Testis (tissue), 3 donors: ENCODE measurements around the gene NUP98. TPM values are rescaled to one million over a fixed set of nuclear protein-coding genes. Genes with fewer than 3 reads are reported as not detected.

Experiments
- DNase-seq: peaks from one replicate; pipeline ENCODE4 v3.0.0-alpha.2; 2019
- H3K27ac ChIP-seq, 2 donors: fragments of 200-600 bp; sonication (generic); one replicate each; pipeline ENCODE4 v1.5.1; 2019
- H3K27me3 ChIP-seq: fragments of 200-600 bp; sonication (generic); one replicate; pipeline ENCODE4 v1.5.1; 2019
- H3K36me3 ChIP-seq: fragments of 200-600 bp; sonication (generic); one replicate; pipeline ENCODE4 v1.5.1; 2017; ENCODE audit warnings: low read depth; ENCODE audit errors: missing control alignments
- H3K4me1 ChIP-seq: fragments of 200-600 bp; sonication (generic); one replicate; pipeline ENCODE4 v1.5.1; 2019
- H3K4me3 ChIP-seq, 2 donors: fragments of 200-600 bp; sonication (generic); one replicate each; pipeline ENCODE4 v1.5.1; 2017 to 2019
- H3K9me3 ChIP-seq: fragments of 200-600 bp; sonication (generic); one replicate; pipeline ENCODE4 v1.5.1; 2017
- POLR2A ChIP-seq: fragments of 450-650 bp; IDR thresholded peaks from one replicate; pipeline ENCODE4 v1.6.1; 2017; ENCODE audit warnings: antibody characterized with exemption, mild to moderate bottlenecking, moderate library complexity
- WGBS, 2 donors: methylation state at CpG; one replicate each; pipeline ENCODE4 v1.1.5; 2018; 5-methylcytosine and 5-hydroxymethylcytosine counted together
- intact Hi-C: fragments of 100-400 bp; cut with DNase I; formaldehyde crosslinking; loops from one replicate; pipeline ENCODE4 v1.15.1; 2023; ENCODE audit warnings: low total_unique reads
- polyA plus RNA-seq: library from polyadenylated mRNA; stranded (reverse); fragments of 350-450 nt; fragmentation: Illumina TruSeq; extraction: RNeasy Lipid Tissue Mini Kit (QIAGEN cat#74804); gene quantifications from one replicate; pipeline ENCODE4 v1.2.3, GENCODE V29; 2014; ENCODE audit warnings: low read depth, low replicate concordance; ENCODE audit not compliant: insufficient read depth
- total RNA-seq, 2 donors: library from RNA; depleted of rRNA; stranded (reverse); fragments of >200 nt; gene quantifications; one replicate each; pipeline ENCODE4 v1.2.3, GENCODE V29; 2016
- TF ChIP-seq, protein P1 (sequence below), 3 experiments: fragments of 450-650 bp in 2 of 3; fragments of 200-600 bp in 1 of 3; sonication (generic) in 1 of 3; IDR thresholded peaks; one replicate each; pipeline ENCODE4 v1.5.1; 2016 to 2019; ENCODE audit warnings: antibody characterized with exemption in 3 of 3, mild to moderate bottlenecking in 2 of 3, moderate library complexity in 1 of 3

NUP98 gene
- total and polyA plus RNA-seq, 3 donors from 2014 or later, result 211 to 354 (median 280) TPM

DNA sequence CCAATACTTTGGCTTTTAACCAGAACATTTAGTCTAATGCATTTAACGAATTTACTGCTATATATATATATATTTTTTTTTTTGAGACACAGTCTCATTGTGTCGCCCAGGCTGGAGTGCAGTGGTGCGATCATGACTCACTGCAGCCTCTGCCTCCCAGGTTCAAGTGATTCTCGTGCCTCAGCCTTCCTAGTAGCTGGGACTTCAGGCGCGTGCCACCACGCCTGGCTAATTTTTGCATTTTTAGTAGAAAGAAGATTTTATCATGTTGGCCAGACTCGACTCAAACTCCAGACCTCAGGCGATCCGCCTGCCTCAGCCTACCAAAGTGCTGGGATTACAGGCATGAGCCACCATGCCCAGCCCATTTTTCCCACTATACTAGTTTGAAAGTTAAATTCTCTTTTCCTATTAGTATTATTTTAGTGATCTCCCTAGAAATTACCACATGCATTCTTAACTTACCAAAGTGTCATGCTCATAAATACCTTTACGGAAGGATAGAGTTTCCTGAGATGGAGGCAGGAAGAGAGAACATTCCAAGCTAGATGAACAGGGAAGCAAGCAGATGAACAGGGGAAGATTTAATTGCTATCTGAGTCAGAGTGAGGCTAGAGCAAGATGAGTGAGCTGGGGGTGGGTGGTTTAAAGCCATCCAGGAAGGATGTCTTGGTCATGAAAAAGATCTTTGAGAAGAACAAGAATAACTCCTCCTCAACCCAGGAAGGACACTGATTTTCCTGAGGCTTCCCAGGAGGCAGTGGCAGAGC lies 6.6 kb upstream of the NUP98 start:
- intact Hi-C loops, result no loop called here
- H3K27ac ChIP-seq, result no peak overlapping the region
- H3K4me1 ChIP-seq, result peaks cover 1% of the 10 kb centered on the region
- no peak overlapping the region for H3K4me3 ChIP-seq
- TF ChIP-seq POLR2A, result no peak
- TF ChIP-seq, protein P1, sequence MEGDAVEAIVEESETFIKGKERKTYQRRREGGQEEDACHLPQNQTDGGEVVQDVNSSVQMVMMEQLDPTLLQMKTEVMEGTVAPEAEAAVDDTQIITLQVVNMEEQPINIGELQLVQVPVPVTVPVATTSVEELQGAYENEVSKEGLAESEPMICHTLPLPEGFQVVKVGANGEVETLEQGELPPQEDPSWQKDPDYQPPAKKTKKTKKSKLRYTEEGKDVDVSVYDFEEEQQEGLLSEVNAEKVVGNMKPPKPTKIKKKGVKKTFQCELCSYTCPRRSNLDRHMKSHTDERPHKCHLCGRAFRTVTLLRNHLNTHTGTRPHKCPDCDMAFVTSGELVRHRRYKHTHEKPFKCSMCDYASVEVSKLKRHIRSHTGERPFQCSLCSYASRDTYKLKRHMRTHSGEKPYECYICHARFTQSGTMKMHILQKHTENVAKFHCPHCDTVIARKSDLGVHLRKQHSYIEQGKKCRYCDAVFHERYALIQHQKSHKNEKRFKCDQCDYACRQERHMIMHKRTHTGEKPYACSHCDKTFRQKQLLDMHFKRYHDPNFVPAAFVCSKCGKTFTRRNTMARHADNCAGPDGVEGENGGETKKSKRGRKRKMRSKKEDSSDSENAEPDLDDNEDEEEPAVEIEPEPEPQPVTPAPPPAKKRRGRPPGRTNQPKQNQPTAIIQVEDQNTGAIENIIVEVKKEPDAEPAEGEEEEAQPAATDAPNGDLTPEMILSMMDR (IDR thresholded peaks at IDR 0.05), result no peak
- DNase-seq, result no peak
- no peaks in the 10 kb centered on the region for H3K9me3 ChIP-seq
- WGBS, 2 donors, result 79 to 81% methylated on average over 11 of the region's 11 CpGs
- no peaks in the 10 kb centered on the region for H3K27me3 ChIP-seq
- H3K36me3 ChIP-seq, result no peaks in the 10 kb centered on the region

DNA sequence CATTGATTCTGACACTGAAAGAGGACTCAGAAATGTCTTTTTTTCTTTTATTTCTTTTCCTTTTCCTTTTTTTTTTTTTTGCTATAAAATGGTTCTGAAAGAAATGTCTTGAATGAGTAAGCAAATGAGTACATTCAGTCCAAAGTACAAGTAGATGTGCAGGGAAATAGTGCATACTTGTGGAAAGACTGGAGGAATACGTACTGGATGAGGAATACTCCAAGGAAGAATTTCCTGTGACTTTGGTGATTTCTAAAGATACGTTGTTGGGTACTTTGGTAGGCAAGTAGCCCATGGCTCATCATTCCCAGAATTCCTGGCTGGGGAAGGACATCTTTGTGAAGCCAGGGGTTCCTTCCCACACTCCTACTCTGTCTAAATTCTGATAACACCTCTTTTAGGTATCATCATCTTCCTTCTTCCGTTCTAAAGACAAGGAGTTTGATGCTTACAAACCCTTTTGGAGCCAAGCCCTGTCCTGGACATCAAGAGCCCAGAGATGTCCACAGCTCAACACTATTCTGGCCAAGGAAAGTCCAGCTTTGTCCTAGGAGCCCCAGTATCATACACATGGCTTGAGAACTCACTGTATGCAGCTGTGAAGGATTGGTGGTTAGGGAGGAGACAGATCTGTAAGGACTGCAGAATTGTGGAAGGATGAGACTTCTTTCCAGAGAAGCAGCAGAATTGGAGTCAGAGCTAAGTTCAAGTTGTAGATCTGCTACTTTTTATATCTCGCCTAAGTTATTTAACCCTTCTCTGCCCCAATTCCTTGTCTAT lies 4.8 kb upstream of the NUP98 start:
- intact Hi-C loops, result no loop called here
- TF ChIP-seq POLR2A, result no peak
- TF ChIP-seq, protein P1 (IDR thresholded peaks at IDR 0.05), result no peak
- no peaks in the 10 kb centered on the region for H3K9me3 ChIP-seq
- DNase-seq, result no peak
- no peaks in the 10 kb centered on the region for H3K27me3 ChIP-seq
- no peak overlapping the region for H3K4me3 ChIP-seq
- H3K27ac ChIP-seq, result no peak overlapping the region
- no peaks in the 10 kb centered on the region for H3K36me3 ChIP-seq
- peaks cover 3% of the 10 kb centered on the region for H3K4me1 ChIP-seq
- WGBS, 2 donors, result 53 to 55% methylated on average over 4 of the region's 4 CpGs

DNA sequence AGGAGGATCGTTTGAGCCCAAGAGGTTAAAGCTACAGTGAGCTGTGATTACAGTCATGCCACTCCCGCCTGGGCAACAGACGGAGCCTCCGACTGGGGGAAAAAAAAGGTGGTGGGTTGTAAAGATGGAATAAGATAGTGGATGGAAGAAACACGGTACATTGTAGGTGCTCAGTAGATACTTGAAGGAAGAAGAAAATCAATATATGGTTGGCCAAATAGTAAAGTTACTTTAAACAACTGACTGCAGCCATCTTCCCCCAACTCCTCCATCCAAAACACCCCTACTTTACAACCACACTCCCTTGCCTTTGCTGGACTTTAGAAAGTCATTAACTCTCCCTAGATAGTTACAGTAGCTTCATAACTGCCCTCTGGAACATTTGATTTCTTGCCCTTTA lies 2.5 kb upstream of the NUP98 start:
- WGBS, 2 donors, result 67 to 84% methylated on average over 4 to 5 of the region's 5 CpGs
- Histone ChIP-seq H3K4me1 (peaks cover 13% of the 10 kb centered on the region), H3K36me3 (no peaks in the 10 kb centered on the region), H3K9me3 (no peaks in the 10 kb centered on the region), H3K4me3 (no peak overlapping the region), H3K27me3 (no peaks in the 10 kb centered on the region), H3K27ac (no peak overlapping the region)
- TF ChIP-seq, protein P1 (IDR thresholded peaks at IDR 0.05), result no peak
- TF ChIP-seq POLR2A, result no peak
- no peak for DNase-seq
- intact Hi-C loops, result no loop called here

DNA sequence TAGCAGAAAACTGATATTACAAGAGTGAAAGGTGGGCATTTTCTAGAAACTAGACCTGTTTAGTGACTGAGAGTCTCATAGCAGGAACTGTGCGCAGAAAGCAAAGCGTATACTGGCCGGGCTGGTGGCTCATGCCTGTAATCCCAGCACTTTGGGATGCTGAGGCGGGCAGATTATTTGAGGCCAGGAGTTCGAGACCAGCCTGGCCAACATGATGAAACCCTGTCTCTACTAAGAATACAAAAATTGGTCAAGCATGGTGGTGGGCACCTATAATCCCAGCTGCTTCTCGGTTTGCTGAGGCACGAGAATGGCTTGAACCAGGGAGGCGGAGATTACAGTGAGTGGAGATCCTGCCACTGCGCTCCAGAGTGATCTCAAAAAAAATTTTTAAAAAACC lies 1.8 kb upstream of the NUP98 start:
- TF ChIP-seq POLR2A, result no peak
- TF ChIP-seq, protein P1 (IDR thresholded peaks at IDR 0.05), result no peak
- H3K4me1 ChIP-seq, result peaks cover 13% of the 10 kb centered on the region
- H3K4me3 ChIP-seq, result peak overlapping the region in 1 of 2 donors; percentile 99
- H3K36me3 ChIP-seq, result no peaks in the 10 kb centered on the region
- H3K27me3 ChIP-seq, result no peaks in the 10 kb centered on the region
- intact Hi-C loops, result no loop called here
- peak overlapping the region in 1 of 2 donors; percentile 28 for H3K27ac ChIP-seq
- WGBS, 2 donors, result 68 to 90% methylated on average over 9 of the region's 9 CpGs
- no peaks in the 10 kb centered on the region for H3K9me3 ChIP-seq
- DNase-seq, result no peak
